HG03103 (cell line): Measurements from ENCODE around the gene PFKP.
A peak's percentile ranks its signal among the peaks of the same experiment; 100 is the strongest.
"Not testable (repeated sequence)": the region's sequence is repeated elsewhere in the genome, so short reads cannot be mapped to it uniquely, and the experiment has no call there.

Source experiments
- ATAC-seq: cut with Tn5 transposase; IDR thresholded peaks from one replicate; pipeline ENCODE4 v1.9.1; 2021; ENCODE audit warnings: low read depth; ENCODE audit not compliant: unreplicated experiment

PFKP gene

GRCh38 chr10:3148041-3148440 lies 80.7 kb downstream of the PFKP start:
- no peak for ATAC-seq

DNA sequence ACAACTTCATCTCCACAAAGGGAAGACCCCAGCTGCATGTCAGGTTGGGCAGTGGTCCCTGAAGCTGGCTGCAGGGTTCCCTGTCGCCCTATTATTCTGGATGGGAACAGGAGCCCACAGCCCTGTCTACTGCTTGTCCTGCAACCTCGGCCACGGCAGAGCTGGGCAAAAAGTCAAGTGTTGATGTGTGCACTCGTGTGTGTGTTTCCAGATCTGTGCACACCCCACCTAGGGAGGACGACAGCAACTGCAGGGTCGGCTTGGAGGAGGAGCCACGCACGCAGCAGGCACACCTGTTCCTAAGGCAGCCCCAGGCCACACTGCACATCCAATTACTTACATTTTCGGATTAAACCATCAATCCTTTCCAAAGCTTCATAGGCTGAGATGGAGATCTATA lies 81.6 kb downstream of the PFKP start:
- ATAC-seq, result no peak

DNA sequence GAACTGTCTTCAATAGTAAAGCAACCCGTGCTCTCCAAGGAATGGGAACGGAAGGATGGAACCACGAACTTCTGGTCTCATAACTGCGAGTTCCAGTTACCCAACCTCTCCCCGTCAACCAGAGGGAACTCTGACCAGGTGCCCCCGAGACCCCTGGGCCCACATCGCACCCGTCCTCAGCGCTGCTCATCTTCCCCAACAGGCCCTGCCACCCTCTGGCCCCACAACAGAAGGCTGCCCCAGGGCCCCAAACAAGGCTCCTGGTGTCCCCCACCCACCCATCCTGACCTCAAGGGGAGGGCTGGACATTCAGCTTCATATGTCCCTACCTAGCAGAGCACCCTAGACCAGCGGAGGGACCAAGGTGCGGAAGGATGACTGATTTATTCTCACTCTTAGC lies 82.6 kb downstream of the PFKP start:
- ATAC-seq, result no peak

GRCh38 chr10:3150366-3150765 lies 83.0 kb downstream of the PFKP start:
- no peak for ATAC-seq

GRCh38 chr10:3150961-3151360 lies 83.6 kb downstream of the PFKP start:
- ATAC-seq, result no peak

- ATAC-seq, result no peak
Measured at GRCh38 chr10:3151889-3152565, 84.7 kb downstream of the PFKP start.

- ATAC-seq, result no peak
Measured at GRCh38 chr10:3152566-3152935, 85.2 kb downstream of the PFKP start.

- ATAC-seq, result no peak
Measured at GRCh38 chr10:3154666-3155065, 87.3 kb downstream of the PFKP start.

GRCh38 chr10:3159152-3159551 lies 91.8 kb downstream of the PFKP start:
- ATAC-seq, result no peak

DNA sequence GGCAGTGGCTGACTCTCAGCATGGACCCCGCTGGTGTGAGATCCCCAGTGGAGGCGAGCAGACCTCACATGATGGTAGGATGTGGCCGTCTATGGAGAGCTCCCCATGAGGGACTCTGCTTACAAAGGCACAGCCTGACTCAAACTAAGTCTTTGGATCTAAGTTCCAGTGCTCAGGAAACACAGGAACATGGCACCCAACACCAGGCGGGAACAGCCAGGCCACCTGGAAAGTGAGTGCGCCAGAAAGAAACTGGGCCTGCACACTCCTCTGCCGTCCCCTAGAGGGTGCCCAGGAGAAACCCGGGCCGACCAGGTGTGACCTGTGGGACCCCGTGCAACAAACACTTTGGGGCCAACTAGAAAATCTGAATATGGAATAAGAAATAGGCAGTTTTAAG lies 95.2 kb downstream of the PFKP start:
- no peak for ATAC-seq

DNA sequence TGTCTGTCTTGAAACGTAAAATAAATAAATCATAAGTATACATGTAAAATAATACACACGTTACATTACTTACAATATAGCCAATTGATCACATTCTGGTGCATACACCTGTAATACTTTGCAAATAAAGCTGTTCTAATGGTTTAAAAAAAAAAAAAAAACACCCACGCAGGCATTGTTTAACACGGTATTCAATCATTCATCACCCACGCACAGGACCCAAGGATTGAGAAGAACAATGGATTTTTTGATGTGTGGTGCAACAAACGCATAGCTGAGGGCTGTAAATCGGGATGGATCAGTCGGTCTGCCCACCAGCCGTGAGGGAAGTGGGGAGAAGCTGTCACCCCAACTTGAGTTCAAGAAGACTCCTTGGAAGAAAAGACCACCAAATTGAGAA lies 96.5 kb downstream of the PFKP start:
- ATAC-seq, result no peak

DNA sequence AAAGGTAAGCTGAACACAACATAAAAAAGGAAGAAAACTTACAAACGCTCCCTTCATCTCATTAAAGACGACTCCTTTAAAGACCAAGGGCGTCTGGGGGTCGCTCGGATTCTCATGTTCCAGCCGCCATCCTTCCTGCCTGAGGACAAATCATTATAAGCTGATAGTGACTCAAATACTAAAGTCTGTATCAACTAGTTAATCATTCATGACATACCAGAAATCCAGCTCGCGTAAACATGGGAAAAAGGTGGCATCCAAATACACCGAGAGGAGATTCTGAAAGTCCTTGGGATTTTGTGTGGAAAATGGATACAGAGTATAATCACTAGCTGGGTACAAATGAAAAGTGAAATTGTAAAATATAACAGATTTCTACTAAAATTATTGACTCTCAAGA lies 97.8 kb downstream of the PFKP start:
- ATAC-seq, result no peak

GRCh38 chr10:3166496-3167290 lies 99.3 kb downstream of the PFKP start:
- no peak for ATAC-seq

DNA sequence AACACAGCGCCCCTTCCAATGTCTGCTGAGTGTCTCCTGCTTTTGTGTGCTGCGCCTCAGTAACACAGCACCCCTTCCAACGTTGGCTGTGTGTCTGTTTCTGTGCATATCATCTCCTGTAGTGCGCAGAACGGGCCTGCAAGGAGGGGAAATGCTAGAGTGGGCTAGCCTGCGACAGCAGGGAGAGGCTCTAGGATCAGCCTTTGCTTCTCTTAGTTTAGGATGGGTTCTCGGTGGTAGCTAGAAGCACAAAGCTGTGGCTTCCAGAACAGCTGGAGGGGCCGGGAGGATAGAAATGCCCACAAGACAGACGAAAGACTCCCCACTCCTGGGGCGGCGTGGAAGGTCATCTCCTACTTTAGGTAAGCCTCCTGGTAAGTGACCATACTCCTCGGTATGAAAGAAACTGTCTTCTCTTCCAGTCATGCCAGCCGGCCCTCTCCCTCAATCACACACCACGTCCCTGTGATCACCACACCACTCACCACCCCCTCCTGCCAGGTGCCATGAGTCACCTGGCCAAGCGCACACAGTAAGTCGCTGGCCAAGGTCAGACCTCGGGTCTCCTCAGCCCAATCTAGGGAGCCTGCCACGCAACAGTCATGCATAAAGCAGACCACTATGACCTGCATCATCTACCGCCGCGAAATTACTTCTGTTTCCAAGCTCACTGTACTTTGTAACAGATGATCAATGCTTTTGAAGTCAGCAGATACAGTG lies 100.4 kb downstream of the PFKP start:
- no peak for ATAC-seq

DNA sequence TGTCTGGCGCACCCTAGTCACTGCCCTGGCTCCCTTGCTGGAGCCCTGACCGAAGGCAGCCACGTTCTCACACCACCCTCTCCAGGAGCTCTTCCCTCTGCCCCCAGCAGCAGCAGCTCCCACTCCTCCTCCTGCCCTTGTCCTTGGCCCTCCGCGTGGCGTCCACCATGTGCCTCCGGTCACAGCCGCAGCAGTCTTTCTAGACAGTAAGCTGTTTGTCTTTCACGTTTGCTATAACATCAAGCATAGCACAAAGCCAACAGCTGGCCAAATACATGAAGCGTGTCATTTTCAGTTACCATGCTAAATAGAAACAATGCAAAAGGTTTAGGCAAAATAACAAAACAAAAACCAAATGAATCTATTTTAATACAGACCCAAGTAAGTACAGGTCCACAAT lies 101.9 kb downstream of the PFKP start:
- ATAC-seq, result no peak

- ATAC-seq, result no peak
Measured at GRCh38 chr10:3169673-3170072, 102.3 kb downstream of the PFKP start.

GRCh38 chr10:3171488-3171887 lies 104.1 kb downstream of the PFKP start:
- ATAC-seq, result not testable (repeated sequence)

DNA sequence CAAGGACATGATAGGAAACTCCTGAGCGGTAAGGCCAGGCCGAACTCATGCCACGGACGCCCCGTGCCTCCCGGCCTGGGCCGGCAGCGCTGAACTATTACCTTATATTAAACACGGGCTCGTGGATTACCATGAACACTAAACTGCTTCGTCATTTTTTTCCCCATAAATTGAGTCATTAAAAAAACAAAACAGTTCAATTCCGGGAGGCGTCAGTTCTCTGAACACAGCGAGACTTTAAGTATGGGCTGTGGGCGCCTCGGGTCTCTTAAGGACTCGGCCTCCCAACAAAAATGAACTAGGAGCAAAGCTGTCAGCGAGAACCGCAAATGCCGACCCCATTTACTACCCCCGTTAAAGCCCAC lies 104.7 kb downstream of the PFKP start:
- ATAC-seq, result no peak

DNA sequence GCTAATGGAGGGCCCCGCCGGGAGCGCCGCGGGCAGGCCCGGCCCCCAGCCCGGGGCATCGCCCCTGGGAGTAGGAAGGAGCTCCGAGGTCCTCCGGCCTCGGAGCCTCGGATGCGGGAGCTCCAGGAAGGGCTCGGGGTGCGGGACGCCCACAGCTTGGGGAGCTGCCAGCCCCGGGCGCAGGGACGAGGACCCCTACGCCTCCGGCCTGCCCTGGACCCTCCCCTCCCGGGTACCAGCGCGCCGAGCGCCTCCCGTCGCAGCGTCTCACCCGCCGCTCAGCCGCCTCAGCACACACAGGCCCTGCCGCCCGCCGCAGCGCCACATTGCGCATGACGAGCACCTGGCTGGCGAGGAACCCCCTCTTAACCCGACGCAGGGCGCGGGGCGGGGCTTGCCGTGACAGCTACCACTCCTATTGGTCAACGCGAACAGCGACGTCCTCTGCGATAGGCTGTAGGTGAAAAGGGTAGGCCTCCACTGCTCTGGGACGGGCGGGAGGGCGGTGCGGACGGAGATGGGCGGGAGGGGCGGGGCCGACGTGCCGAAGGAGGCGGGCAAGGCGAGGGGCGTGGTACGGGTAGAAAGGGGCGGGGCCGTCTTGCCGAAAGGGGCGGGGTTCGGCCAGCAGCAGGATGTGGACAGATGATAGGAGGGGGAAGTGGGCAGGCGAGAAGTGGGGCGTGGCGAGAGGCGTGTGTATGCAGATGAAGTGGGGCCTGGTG lies 105.3 kb downstream of the PFKP start, which contains the start of gene PITRM1:
Gene PITRM1 (minus strand): TSS at position 337 of the 725 bp plus-strand sequence. CDS start 10 bp downstream, at position 327.
- ATAC-seq, result peak; percentile 96

DNA sequence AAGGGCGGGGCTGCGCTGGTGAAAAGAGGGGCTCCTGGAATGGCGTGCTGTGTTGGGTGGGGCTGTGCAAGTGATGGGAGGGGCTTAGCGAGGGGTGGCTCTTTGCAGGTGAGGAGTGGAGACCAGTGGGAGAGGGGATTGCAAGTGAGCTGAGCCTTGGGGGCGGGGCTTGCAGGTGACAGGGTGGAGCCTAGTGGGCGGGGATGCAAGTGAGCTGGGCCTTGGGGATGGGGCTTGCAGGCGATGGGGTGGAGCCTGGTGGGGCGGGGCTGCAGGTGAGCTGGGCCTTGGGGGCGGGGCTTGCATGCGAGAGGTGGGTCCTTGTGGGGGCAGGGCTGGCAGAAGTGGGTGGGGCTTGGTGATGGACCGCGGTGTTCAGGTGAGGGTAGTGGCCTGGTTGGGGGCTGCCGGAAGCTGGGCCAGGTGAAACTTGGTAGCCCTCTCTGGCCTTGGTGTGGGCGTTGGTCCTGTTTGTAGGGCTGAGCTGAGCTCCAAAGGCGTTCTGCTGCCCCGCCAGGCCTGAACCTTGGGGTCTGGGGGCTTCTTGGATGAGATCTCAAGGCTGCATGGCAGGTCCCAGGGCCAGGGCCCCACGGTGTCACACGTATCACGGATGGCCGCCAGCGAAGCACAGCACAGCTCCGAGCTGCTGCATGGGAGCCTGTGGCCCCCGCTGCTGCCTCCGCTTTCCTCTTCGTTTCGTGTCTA lies 106.0 kb downstream of the PFKP start:
- ATAC-seq, result peak; percentile 29
